ENCODE measurements around the gene TGFBR3L.

GRCh38 chr19:7883105-7883504 lies 31.5 kb upstream of the TGFBR3L start:
- TF ChIP-seq POLR2AphosphoS5 (IDR thresholded peaks at IDR 0.05; ENCODE audit: low read depth, low read length): no peak
- TF ChIP-seq POLR2A (IDR thresholded peaks at IDR 0.05; ENCODE audit: low read depth, low read length): no peak
